Liver (tissue), 9 donors: ENCODE measurements around the gene INO80D. TPM values are rescaled to one million over a fixed set of nuclear protein-coding genes. Genes with fewer than 3 reads are reported as not detected.

Experiments used
- DNase-seq: peaks from one replicate; pipeline ENCODE4 v3.0.0-alpha.2; 2017; ENCODE audit warnings: low spot score
- H3K27ac ChIP-seq, 2 donors: one replicate each; pipeline ENCODE4 v1.7.0; 2013; ENCODE audit warnings: inconsistent platforms in 2 of 2, low read length in 2 of 2, control low read depth in 1 of 2, low read depth in 1 of 2, mild to moderate bottlenecking in 1 of 2
- H3K27me3 ChIP-seq, 4 donors: one replicate each; pipeline versions ENCODE4 v1.6.1 to v1.7.0; 2013; ENCODE audit warnings: low read length in 3 of 4, inconsistent platforms in 1 of 4, mild to moderate bottlenecking in 1 of 4, moderate library complexity in 1 of 4; ENCODE audit not compliant: control insufficient read depth in 4 of 4, insufficient read depth in 4 of 4
- H3K36me3 ChIP-seq, 4 donors: one replicate each; pipeline versions ENCODE4 v1.6.1 to v1.7.0; 2013; ENCODE audit warnings: low read length in 3 of 4, mild to moderate bottlenecking in 3 of 4, low read depth in 1 of 4, moderate library complexity in 1 of 4; ENCODE audit not compliant: control insufficient read depth in 4 of 4, insufficient read depth in 3 of 4
- H3K4me1 ChIP-seq, 4 donors: one replicate each; pipeline versions ENCODE4 v1.6.1 to v1.7.0; 2013; ENCODE audit warnings: low read length in 3 of 4, mild to moderate bottlenecking in 3 of 4, moderate library complexity in 1 of 4; ENCODE audit not compliant: control insufficient read depth in 4 of 4, insufficient read depth in 4 of 4
- H3K4me3 ChIP-seq, 3 donors: one replicate each; pipeline versions ENCODE4 v1.6.1 to v1.7.0; 2013; ENCODE audit warnings: low read length in 3 of 3, control low read depth in 1 of 3, low read depth in 1 of 3, mild to moderate bottlenecking in 1 of 3
- H3K9ac ChIP-seq, 2 donors: one replicate each; pipeline ENCODE4 v1.7.0; 2013; ENCODE audit warnings: low read length in 2 of 2, mild to moderate bottlenecking in 2 of 2, moderate library complexity in 2 of 2, control low read depth in 1 of 2, low read depth in 1 of 2
- H3K9me3 ChIP-seq, 4 donors: one replicate each; pipeline versions ENCODE4 v1.6.1 to v1.7.0; 2013; ENCODE audit warnings: low read length in 3 of 4; ENCODE audit not compliant: control insufficient read depth in 4 of 4
- FOXA1 ChIP-seq: IDR thresholded peaks from 2 replicates; pipeline ENCODE4 v1.6.1; 2016; ENCODE audit warnings: antibody characterized with exemption
- FOXA2 ChIP-seq: IDR thresholded peaks from 2 replicates; pipeline ENCODE4 v1.6.1; 2016; ENCODE audit warnings: antibody characterized with exemption
- GABPA ChIP-seq, 2 donors: IDR thresholded peaks in 1 of 2; conservative IDR thresholded peaks in 1 of 2; 2 replicates each; pipeline ENCODE4 v1.6.1; 2016; ENCODE audit warnings: antibody characterized with exemption in 2 of 2, mild to moderate bottlenecking in 1 of 2, moderate library complexity in 1 of 2
- HNF4A ChIP-seq, 2 donors: conservative IDR thresholded peaks; 2 replicates each; pipeline ENCODE4 v1.6.1; 2016; ENCODE audit warnings: antibody characterized with exemption in 2 of 2, mild to moderate bottlenecking in 2 of 2
- HNF4G ChIP-seq: IDR thresholded peaks from 2 replicates; pipeline ENCODE4 v1.6.1; 2016; ENCODE audit warnings: antibody characterized with exemption
- JUND ChIP-seq, 2 donors: IDR thresholded peaks; 2 replicates each; pipeline ENCODE4 v1.6.1; 2016; ENCODE audit warnings: antibody characterized with exemption in 2 of 2
- NR2F2 ChIP-seq: IDR thresholded peaks from 2 replicates; pipeline ENCODE4 v1.6.1; 2016; ENCODE audit warnings: antibody characterized with exemption
- RXRA ChIP-seq, 2 donors: IDR thresholded peaks; 2 replicates each; pipeline ENCODE4 v1.6.1; 2017 to 2018; ENCODE audit warnings: antibody characterized with exemption in 2 of 2, mild to moderate bottlenecking in 1 of 2
- TAF1 ChIP-seq: conservative IDR thresholded peaks from 2 replicates; pipeline ENCODE4 v1.6.1; 2016; ENCODE audit warnings: antibody characterized with exemption, mild to moderate bottlenecking
- YY1 ChIP-seq: IDR thresholded peaks from 2 replicates; pipeline ENCODE4 v1.6.1; 2016; ENCODE audit warnings: antibody characterized with exemption, mild to moderate bottlenecking
- WGBS: extraction: QIAGEN DNeasy Blood & Tissue Kit; methylation state at CpG from one replicate; pipeline ENCODE4 v1.1.7; 2013; 5-methylcytosine and 5-hydroxymethylcytosine counted together
- polyA plus RNA-seq, 2 donors: library from polyadenylated mRNA; stranded (reverse) in 1 of 2; unstranded in 1 of 2; fragments of 200-250 nt in 1 of 2; fragments of >200 nt in 1 of 2; fragmentation: Nextera tagmentation in 1 of 2; extraction: Ambion mirVana in 1 of 2; gene quantifications; one replicate each; pipeline versions ENCODE4 v1.2.1 to v1.2.3, GENCODE V29; 2013 to 2015
- total RNA-seq, 2 donors: library from RNA; depleted of rRNA; stranded (reverse); fragments of >200 nt; gene quantifications; one replicate each; pipeline ENCODE4 v1.2.3, GENCODE V29; 2014
- TF ChIP-seq, protein P1 (sequence below): IDR thresholded peaks from 2 replicates; pipeline ENCODE4 v1.6.1; 2016; ENCODE audit warnings: antibody characterized with exemption
- TF ChIP-seq, protein P2 (sequence below): IDR thresholded peaks from 2 replicates; pipeline ENCODE4 v1.6.1; 2016; ENCODE audit warnings: antibody characterized with exemption, mild to moderate bottlenecking
- donor health status: healthy.
- donor health status: healthy.
- donor health status: healthy.
- donor health status: healthy.
- donor health status: healthy.

The INO80D gene
- total and polyA plus RNA-seq, 4 donors = 0.76 to 10.3 (median 5.4) TPM

DNA sequence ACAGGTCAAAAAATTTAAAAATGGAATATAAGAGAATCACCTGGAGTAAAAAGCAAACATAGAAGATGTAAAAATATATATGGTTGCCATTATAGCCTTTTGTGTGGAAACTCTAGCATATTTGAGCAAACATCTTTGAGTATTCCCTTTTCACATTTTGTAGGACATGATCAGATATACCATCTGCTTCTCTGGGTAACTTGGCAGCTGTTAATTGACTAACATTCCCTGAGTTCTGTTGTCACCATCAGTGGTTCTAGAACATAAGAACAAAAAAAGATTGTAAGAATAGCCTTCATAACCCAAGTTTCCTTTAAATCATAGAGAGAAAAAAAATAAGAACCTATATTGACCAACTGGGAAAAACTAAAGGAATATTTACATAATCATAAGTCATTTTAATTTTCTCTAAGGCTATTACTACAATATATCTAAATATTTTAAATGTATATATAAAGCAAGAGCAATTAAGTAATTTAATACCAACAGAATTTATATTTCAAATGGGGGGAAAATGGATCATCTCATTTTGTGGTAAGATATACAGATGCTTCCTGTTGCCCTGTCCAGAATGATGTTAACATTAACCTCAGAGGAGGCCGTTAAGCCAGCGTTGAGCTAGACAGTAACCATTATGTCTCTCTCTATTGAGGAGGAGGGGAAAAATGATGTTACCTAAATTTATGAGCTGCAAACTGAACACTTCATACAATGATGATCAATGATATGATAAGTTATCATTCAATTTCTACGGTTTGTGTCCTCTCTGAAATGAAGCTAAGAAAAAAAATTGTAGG lies 9.8 kb upstream of the INO80D start:
- TF ChIP-seq, protein P1, sequence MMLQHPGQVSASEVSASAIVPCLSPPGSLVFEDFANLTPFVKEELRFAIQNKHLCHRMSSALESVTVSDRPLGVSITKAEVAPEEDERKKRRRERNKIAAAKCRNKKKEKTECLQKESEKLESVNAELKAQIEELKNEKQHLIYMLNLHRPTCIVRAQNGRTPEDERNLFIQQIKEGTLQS = no peak
- TF ChIP-seq NR2F2 = no peak
- no peak for TF ChIP-seq JUND (IDR thresholded peaks at IDR 0.05)
- no peak for TF ChIP-seq FOXA2
- TF ChIP-seq, protein P2, sequence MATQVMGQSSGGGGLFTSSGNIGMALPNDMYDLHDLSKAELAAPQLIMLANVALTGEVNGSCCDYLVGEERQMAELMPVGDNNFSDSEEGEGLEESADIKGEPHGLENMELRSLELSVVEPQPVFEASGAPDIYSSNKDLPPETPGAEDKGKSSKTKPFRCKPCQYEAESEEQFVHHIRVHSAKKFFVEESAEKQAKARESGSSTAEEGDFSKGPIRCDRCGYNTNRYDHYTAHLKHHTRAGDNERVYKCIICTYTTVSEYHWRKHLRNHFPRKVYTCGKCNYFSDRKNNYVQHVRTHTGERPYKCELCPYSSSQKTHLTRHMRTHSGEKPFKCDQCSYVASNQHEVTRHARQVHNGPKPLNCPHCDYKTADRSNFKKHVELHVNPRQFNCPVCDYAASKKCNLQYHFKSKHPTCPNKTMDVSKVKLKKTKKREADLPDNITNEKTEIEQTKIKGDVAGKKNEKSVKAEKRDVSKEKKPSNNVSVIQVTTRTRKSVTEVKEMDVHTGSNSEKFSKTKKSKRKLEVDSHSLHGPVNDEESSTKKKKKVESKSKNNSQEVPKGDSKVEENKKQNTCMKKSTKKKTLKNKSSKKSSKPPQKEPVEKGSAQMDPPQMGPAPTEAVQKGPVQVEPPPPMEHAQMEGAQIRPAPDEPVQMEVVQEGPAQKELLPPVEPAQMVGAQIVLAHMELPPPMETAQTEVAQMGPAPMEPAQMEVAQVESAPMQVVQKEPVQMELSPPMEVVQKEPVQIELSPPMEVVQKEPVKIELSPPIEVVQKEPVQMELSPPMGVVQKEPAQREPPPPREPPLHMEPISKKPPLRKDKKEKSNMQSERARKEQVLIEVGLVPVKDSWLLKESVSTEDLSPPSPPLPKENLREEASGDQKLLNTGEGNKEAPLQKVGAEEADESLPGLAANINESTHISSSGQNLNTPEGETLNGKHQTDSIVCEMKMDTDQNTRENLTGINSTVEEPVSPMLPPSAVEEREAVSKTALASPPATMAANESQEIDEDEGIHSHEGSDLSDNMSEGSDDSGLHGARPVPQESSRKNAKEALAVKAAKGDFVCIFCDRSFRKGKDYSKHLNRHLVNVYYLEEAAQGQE = no peak
- TF ChIP-seq RXRA (IDR thresholded peaks at IDR 0.05) = no peak
- TF ChIP-seq GABPA (IDR thresholded peaks at IDR 0.05 in 1 of 2, conservative IDR thresholded peaks at IDR 0.05 in 1 of 2) = no peak
- TF ChIP-seq HNF4A (conservative IDR thresholded peaks at IDR 0.05) = no peak
- no peak for TF ChIP-seq FOXA1
- H3K27ac ChIP-seq = no peak overlapping the region
- H3K4me3 ChIP-seq = no peak overlapping the region
- WGBS = 78% methylated on average over 3 of the region's 3 CpGs
- no peaks in the 10 kb centered on the region for H3K36me3 ChIP-seq
- no peaks in the 10 kb centered on the region for H3K9me3 ChIP-seq
- no peak for DNase-seq
- no peaks in the 10 kb centered on the region for H3K27me3 ChIP-seq
- no peaks in the 10 kb centered on the region for H3K4me1 ChIP-seq
- no peak overlapping the region for H3K9ac ChIP-seq

DNA sequence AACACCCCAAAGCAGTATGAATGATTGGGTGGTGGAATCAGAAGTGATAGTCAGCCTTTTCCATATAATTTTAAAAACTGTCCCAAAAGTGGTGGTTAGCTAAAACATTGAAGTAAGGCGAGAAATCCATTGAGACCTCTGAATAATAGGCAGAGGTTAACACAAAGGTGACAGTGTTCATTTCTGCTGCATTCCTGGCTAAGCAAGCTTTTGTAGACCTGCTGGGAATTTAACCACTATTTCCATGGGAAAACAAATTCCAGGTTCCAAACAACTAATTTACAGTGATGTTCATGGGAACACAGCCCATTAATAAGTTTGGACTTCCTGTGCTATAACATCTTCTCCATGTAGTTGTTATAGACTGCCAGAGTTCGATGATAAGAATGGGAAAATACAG lies 6.3 kb upstream of the INO80D start:
- no peak overlapping the region for H3K27ac ChIP-seq
- no peak overlapping the region for H3K9ac ChIP-seq
- H3K27me3 ChIP-seq = no peaks in the 10 kb centered on the region
- H3K36me3 ChIP-seq = no peaks in the 10 kb centered on the region
- H3K4me3 ChIP-seq = no peak overlapping the region
- 94% methylated on average over 2 of the region's 2 CpGs for whole genome bisulfite sequencing
- TF ChIP-seq TAF1 (no peak), NR2F2 (no peak), FOXA1 (no peak), YY1 (no peak), GABPA (IDR thresholded peaks at IDR 0.05 in 1 of 2, conservative IDR thresholded peaks at IDR 0.05 in 1 of 2) (no peak), FOXA2 (no peak), HNF4G (no peak)
- TF ChIP-seq, protein P1 = no peak
- TF ChIP-seq, protein P2 = no peak
- no peaks in the 10 kb centered on the region for H3K9me3 ChIP-seq
- DNase-seq = no peak
- peaks cover 0 to 3% (median 0%) of the 10 kb centered on the region in 4 donors for H3K4me1 ChIP-seq
